Adrenal gland (tissue), 5 donors: ENCODE measurements around the gene TECR.

Experiments used
- POLR2A ChIP-seq, 2 donors: fragments of 450-650 bp; IDR thresholded peaks; one replicate each; pipeline ENCODE4 v1.6.1; 2017; ENCODE audit warnings: antibody characterized with exemption in 2 of 2, mild to moderate bottlenecking in 2 of 2, moderate library complexity in 1 of 2
- TF ChIP-seq, protein P1 (sequence below), 6 experiments: fragments of 450-650 bp in 4 of 6; fragments of 200-600 bp in 2 of 6; sonication (generic) in 1 of 6; IDR thresholded peaks; 1 replicate in 5 of 6; 2 replicates in 1 of 6; pipeline versions ENCODE4 v1.5.1 to v1.8.0; 2016 to 2021; ENCODE audit warnings: antibody characterized with exemption in 6 of 6, mild to moderate bottlenecking in 2 of 6, moderate library complexity in 1 of 6
- donor health status: DM: no; HTN: no; CAD: no.

DNA sequence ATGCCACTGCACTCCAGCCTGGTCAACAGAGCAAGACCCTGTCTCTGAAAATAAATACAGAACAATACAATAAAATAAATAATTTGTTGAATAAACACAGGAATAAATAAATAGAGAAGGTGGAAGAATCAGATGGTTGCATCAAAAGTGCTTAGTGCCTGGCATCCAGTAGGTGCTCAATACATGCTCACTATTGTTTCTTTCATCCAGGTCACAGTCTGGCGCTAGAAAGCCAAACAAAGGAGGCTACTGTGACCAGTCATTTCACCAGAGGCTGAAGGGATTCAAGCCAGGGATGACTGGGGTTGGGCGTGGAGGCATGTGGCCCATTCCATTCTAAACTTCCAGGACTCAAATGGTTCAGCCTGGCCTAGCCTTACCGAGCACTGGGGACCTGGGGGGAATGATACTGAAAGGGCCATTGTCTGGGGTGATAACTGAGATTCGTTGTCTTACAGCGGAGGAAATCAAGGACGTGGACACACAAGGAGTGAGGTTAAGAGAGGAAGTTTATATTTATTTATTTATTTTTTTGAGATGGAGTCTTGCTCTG is 46.1 kb downstream of the TECR start:
- TF ChIP-seq, protein P1, sequence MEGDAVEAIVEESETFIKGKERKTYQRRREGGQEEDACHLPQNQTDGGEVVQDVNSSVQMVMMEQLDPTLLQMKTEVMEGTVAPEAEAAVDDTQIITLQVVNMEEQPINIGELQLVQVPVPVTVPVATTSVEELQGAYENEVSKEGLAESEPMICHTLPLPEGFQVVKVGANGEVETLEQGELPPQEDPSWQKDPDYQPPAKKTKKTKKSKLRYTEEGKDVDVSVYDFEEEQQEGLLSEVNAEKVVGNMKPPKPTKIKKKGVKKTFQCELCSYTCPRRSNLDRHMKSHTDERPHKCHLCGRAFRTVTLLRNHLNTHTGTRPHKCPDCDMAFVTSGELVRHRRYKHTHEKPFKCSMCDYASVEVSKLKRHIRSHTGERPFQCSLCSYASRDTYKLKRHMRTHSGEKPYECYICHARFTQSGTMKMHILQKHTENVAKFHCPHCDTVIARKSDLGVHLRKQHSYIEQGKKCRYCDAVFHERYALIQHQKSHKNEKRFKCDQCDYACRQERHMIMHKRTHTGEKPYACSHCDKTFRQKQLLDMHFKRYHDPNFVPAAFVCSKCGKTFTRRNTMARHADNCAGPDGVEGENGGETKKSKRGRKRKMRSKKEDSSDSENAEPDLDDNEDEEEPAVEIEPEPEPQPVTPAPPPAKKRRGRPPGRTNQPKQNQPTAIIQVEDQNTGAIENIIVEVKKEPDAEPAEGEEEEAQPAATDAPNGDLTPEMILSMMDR (IDR thresholded peaks at IDR 0.05), result no peak
- no peak for TF ChIP-seq POLR2A (IDR thresholded peaks at IDR 0.05)
